Naive thymus-derived CD4-positive, alpha-beta T cell (primary cell): ENCODE results near the gene ZBTB34. TPM values are rescaled to one million over a fixed set of nuclear protein-coding genes. Genes with fewer than 3 reads are reported as not detected.

Source experiments
- ATAC-seq: fragments of 150-1000 bp; cut with Tn5 transposase; 2 replicates; pipeline ENCODE4 v1.10.0; 2021; ENCODE audit warnings: mild to moderate bottlenecking, moderate library complexity
- CTCF ChIA-PET: fragments of 350-600 bp; sonication (Branson Sonifier 250); formaldehyde crosslinking; loops from one replicate; lab custom pipeline; 2021; ENCODE audit warnings: antibody characterized with exemption; lab: Charles Lee
- POLR2A ChIA-PET: fragments of 350-600 bp; sonication (Branson Sonifier 250); formaldehyde crosslinking; loops from one replicate; lab custom pipeline; 2021; ENCODE audit warnings: antibody characterized with exemption, inconsistent platforms; lab: Charles Lee
- DNase-seq, 9 donors: peaks; one replicate each; pipeline versions ENCODE4 v3.0.0 to v3.0.0-alpha.2; 2020 to 2022; ENCODE audit warnings: mixed read lengths in 1 of 9
- H3K27ac ChIP-seq: one replicate; pipeline ENCODE4 v1.7.0; 2013; ENCODE audit warnings: mild to moderate bottlenecking, low read depth, low read length, moderate library complexity
- H3K27me3 ChIP-seq, 2 donors: one replicate each; pipeline ENCODE4 v1.7.0; 2013; ENCODE audit warnings: low read length in 2 of 2, mild to moderate bottlenecking in 2 of 2, moderate library complexity in 2 of 2; ENCODE audit not compliant: control insufficient read depth in 2 of 2, insufficient read depth in 2 of 2
- H3K36me3 ChIP-seq, 3 experiments: 1 replicate in 2 of 3; 2 replicates in 1 of 3; pipeline ENCODE4 v1.7.0; 2013; ENCODE audit warnings: low read length in 3 of 3, mild to moderate bottlenecking in 3 of 3, moderate library complexity in 1 of 3; ENCODE audit not compliant: insufficient read depth in 3 of 3, control insufficient read depth in 2 of 3
- H3K4me1 ChIP-seq, 2 donors: one replicate each; pipeline ENCODE4 v1.7.0; 2013; ENCODE audit warnings: low read length in 2 of 2, mild to moderate bottlenecking in 2 of 2, moderate library complexity in 1 of 2; ENCODE audit not compliant: control insufficient read depth in 2 of 2, insufficient read depth in 2 of 2
- H3K4me3 ChIP-seq: 2 replicates; pipeline ENCODE4 v1.7.0; 2013; ENCODE audit warnings: mild to moderate bottlenecking, low read length
- H3K9me3 ChIP-seq, 3 experiments: 1 replicate in 2 of 3; 2 replicates in 1 of 3; pipeline ENCODE4 v1.7.0; 2013; ENCODE audit warnings: low read length in 3 of 3; ENCODE audit not compliant: control insufficient read depth in 2 of 3
- H3K27ac Mint-ChIP-seq, 9 donors: one replicate each; pipeline ENCODE4 v1.8.0; 2020 to 2022; ENCODE audit warnings: mixed read lengths in 9 of 9, mild to moderate bottlenecking in 8 of 9, moderate library complexity in 5 of 9, inconsistent platforms in 2 of 9
- H3K27me3 Mint-ChIP-seq, 5 donors: one replicate each; pipeline ENCODE4 v1.8.0; 2021 to 2022; ENCODE audit warnings: mixed read lengths in 5 of 5, mild to moderate bottlenecking in 1 of 5
- H3K36me3 Mint-ChIP-seq, 5 donors: one replicate each; pipeline ENCODE4 v1.8.0; 2020 to 2022; ENCODE audit warnings: mixed read lengths in 5 of 5, mild to moderate bottlenecking in 3 of 5, inconsistent platforms in 1 of 5
- H3K4me1 Mint-ChIP-seq, 7 donors: one replicate each; pipeline ENCODE4 v1.8.0; 2020 to 2022; ENCODE audit warnings: mixed read lengths in 7 of 7, mild to moderate bottlenecking in 3 of 7, inconsistent platforms in 1 of 7
- H3K4me3 Mint-ChIP-seq, 10 donors: one replicate each; pipeline ENCODE4 v1.8.0; 2020 to 2022; ENCODE audit warnings: mild to moderate bottlenecking in 10 of 10, mixed read lengths in 10 of 10, moderate library complexity in 6 of 10, inconsistent platforms in 2 of 10
- H3K9me3 Mint-ChIP-seq, 11 donors: one replicate each; pipeline ENCODE4 v1.8.0; 2020 to 2022; ENCODE audit warnings: mixed read lengths in 11 of 11, mild to moderate bottlenecking in 4 of 11, inconsistent platforms in 1 of 11, moderate library complexity in 1 of 11
- intact Hi-C, 2 donors: fragments of 100-400 bp; cut with micrococcal nuclease; formaldehyde crosslinking; loops; one replicate each; pipeline ENCODE4 v1.15.1; 2023
- polyA plus RNA-seq, 2 donors: library from polyadenylated mRNA; unstranded; fragments of 300-500 nt; fragmentation: Illumina TruSeq; gene quantifications; one replicate each; pipeline ENCODE4 v1.2.3, GENCODE V29; 2021
- total RNA-seq, 6 experiments: library from RNA in 5 of 6; stranded (reverse) in 5 of 6; gene quantifications; 1 replicate in 5 of 6; 2 replicates in 1 of 6; pipeline ENCODE4 v1.2.3 and lab custom pipeline; 2021 to 2026

Gene ZBTB34
- total and polyA plus RNA-seq, 7 experiments from 2014 or later, result 0.73 to 9.4 (median 8.4) TPM

- no peak for DNase-seq
- Mint-ChIP-seq H3K9me3 (peaks cover 0 to 9% (median 3%) of the 10 kb centered on the region in 11 donors), H3K27me3 (peaks cover 5 to 17% (median 9%) of the 10 kb centered on the region in 5 donors), H3K36me3 (no peaks in the 10 kb centered on the region), H3K4me3 (no peak overlapping the region), H3K27ac (no peak overlapping the region), H3K4me1 (no peaks in the 10 kb centered on the region)
- Histone ChIP-seq H3K4me1 (no peaks in the 10 kb centered on the region), H3K9me3 (no peaks in the 10 kb centered on the region), H3K36me3 (no peaks in the 10 kb centered on the region), H3K4me3 (no peak overlapping the region), H3K27me3 (no peaks in the 10 kb centered on the region), H3K27ac (no peak overlapping the region)
- CTCF ChIA-PET, result no interaction called here
- POLR2A ChIA-PET, result no interaction called here
- no peak for ATAC-seq
- intact Hi-C loops, result no loop called here
Measured at GRCh38 chr9:126907058-126907457, 46.6 kb downstream of the ZBTB34 start.

GRCh38 chr9:126914458-126915280, 54.2 kb downstream of the ZBTB34 start, which contains the start of gene RALGPS1:
RALGPS1 (plus strand) TSS chr9:126914782; CDS start chr9:126962290, 47,508 bp downstream.
- Histone ChIP-seq H3K9me3 (no peaks in the 10 kb centered on the region), H3K27me3 (no peaks in the 10 kb centered on the region), H3K36me3 (no peaks in the 10 kb centered on the region), H3K27ac (peak within 1 kb of the TSS; percentile 13), H3K4me1 (no peaks in the 10 kb centered on the region), H3K4me3 (peak within 1 kb of the TSS; percentile 47)
- POLR2A ChIA-PET, result interaction anchor here (0.6 kb wide), 1 partner anchor 923 kb away, joined by 3 read pairs; no protein-coding TSS in a partner anchor
- Mint-ChIP-seq H3K27ac (peak within 1 kb of the TSS in 6 of 9 donors; percentile 14 to 89 (median 75)), H3K36me3 (no peaks in the 10 kb centered on the region), H3K4me1 (peaks cover 5 to 13% (median 7%) of the 10 kb centered on the region in 7 donors), H3K4me3 (peak within 1 kb of the TSS; percentile 73 to 90 (median 82)), H3K27me3 (peaks cover 0 to 36% (median 0%) of the 10 kb centered on the region in 5 donors), H3K9me3 (peaks cover 0 to 11% (median 4%) of the 10 kb centered on the region in 11 donors)
- ATAC-seq (peak; percentile 98), DNase-seq (peak; percentile 68 to 88 (median 81))
- CTCF ChIA-PET, result interaction anchor here (1.1 kb wide), 1 partner anchor 49 kb away, joined by 4 read pairs; no protein-coding TSS in a partner anchor
- intact Hi-C loops, result loop anchor here (1.0 to 10.0 kb wide), 7 partner anchors 53 to 1170 kb away; partner anchors contain the start of genes PBX3 (in 1 of the 2), ZBTB34 (in 1 of the 2) and ZNF79 (in 1 of the 2)

GRCh38 chr9:126915281-126915816, 54.9 kb downstream of the ZBTB34 start:
- H3K27me3 Mint-ChIP-seq, result peaks cover 0 to 39% (median 0%) of the 10 kb centered on the region in 5 donors
- ChIA-PET CTCF (no interaction called here), POLR2A (no interaction called here)
- peaks cover 5 to 13% (median 7%) of the 10 kb centered on the region in 7 donors for H3K4me1 Mint-ChIP-seq
- ATAC-seq, result peak; percentile 30
- intact Hi-C loops, result loop anchor here (2.0 to 10.0 kb wide), 2 partner anchors 55 to 1171 kb away; partner anchors contain the start of genes PBX3 (in 1 of the 2) and ZBTB34 (in 1 of the 2)
- H3K36me3 ChIP-seq, result no peaks in the 10 kb centered on the region
- peaks cover 0 to 11% (median 4%) of the 10 kb centered on the region in 11 donors for H3K9me3 Mint-ChIP-seq
- no peaks in the 10 kb centered on the region for H3K9me3 ChIP-seq
- peak overlapping the region in 6 of 9 donors; percentile 14 to 89 (median 55) for H3K27ac Mint-ChIP-seq
- no peaks in the 10 kb centered on the region for H3K4me1 ChIP-seq
- peak overlapping the region; percentile 13 for H3K27ac ChIP-seq
- H3K36me3 Mint-ChIP-seq, result peaks cover 0 to 3% (median 0%) of the 10 kb centered on the region in 5 donors
- peak overlapping the region; percentile 41 for H3K4me3 ChIP-seq
- no peaks in the 10 kb centered on the region for H3K27me3 ChIP-seq
- H3K4me3 Mint-ChIP-seq, result peak overlapping the region; percentile 62 to 90 (median 79)
- DNase-seq, result peak in 7 of 9 donors; percentile 12 to 54 (median 23)

GRCh38 chr9:126915846-126916543, 55.6 kb downstream of the ZBTB34 start:
- no peak for DNase-seq
- ATAC-seq, result no peak
- H3K9me3 ChIP-seq, result no peaks in the 10 kb centered on the region
- no peaks in the 10 kb centered on the region for H3K36me3 ChIP-seq
- H3K4me1 Mint-ChIP-seq, result peaks cover 5 to 13% (median 7%) of the 10 kb centered on the region in 7 donors
- H3K4me3 Mint-ChIP-seq, result peak overlapping the region; percentile 62 to 90 (median 79)
- H3K27ac ChIP-seq, result no peak overlapping the region
- H3K9me3 Mint-ChIP-seq, result peaks cover 0 to 10% (median 4%) of the 10 kb centered on the region in 11 donors
- peaks cover 0 to 5% (median 0%) of the 10 kb centered on the region in 5 donors for H3K36me3 Mint-ChIP-seq
- H3K27me3 Mint-ChIP-seq, result peaks cover 0 to 39% (median 0%) of the 10 kb centered on the region in 5 donors
- H3K4me1 ChIP-seq, result no peaks in the 10 kb centered on the region
- CTCF ChIA-PET, result no interaction called here
- no peaks in the 10 kb centered on the region for H3K27me3 ChIP-seq
- POLR2A ChIA-PET, result no interaction called here
- intact Hi-C loops, result loop anchor here (2.0 to 10.0 kb wide), 2 partner anchors 55 to 1171 kb away; partner anchors contain the start of genes PBX3 (in 1 of the 2) and ZBTB34 (in 1 of the 2)
- peak overlapping the region; percentile 41 for H3K4me3 ChIP-seq
- H3K27ac Mint-ChIP-seq, result peak overlapping the region in 6 of 9 donors; percentile 14 to 89 (median 55)

GRCh38 chr9:126916909-126917308, 56.5 kb downstream of the ZBTB34 start:
- DNase-seq (no peak), ATAC-seq (no peak)
- ChIA-PET CTCF (no interaction called here), POLR2A (no interaction called here)
- Histone ChIP-seq H3K36me3 (no peaks in the 10 kb centered on the region), H3K27ac (no peak overlapping the region), H3K9me3 (no peaks in the 10 kb centered on the region), H3K4me1 (no peaks in the 10 kb centered on the region), H3K4me3 (no peak overlapping the region), H3K27me3 (no peaks in the 10 kb centered on the region)
- Mint-ChIP-seq H3K27ac (no peak overlapping the region), H3K27me3 (peaks cover 0 to 38% (median 0%) of the 10 kb centered on the region in 5 donors), H3K4me3 (peak overlapping the region in 3 of 10 donors; percentile 21 to 39 (median 21)), H3K9me3 (peaks cover 0 to 5% (median 3%) of the 10 kb centered on the region in 11 donors), H3K36me3 (peaks cover 0 to 8% (median 0%) of the 10 kb centered on the region in 5 donors), H3K4me1 (peaks cover 5 to 13% (median 7%) of the 10 kb centered on the region in 7 donors)
- intact Hi-C loops, result loop anchor here in 1 of 2 donors (10.0 kb wide), 1 partner anchor 1172 kb away; the partner anchor contains the start of gene PBX3

GRCh38 chr9:126919193-126919592, 58.8 kb downstream of the ZBTB34 start:
- CTCF ChIA-PET, result no interaction called here
- Mint-ChIP-seq H3K4me1 (peaks cover 5 to 9% (median 7%) of the 10 kb centered on the region in 7 donors), H3K27me3 (peaks cover 0 to 24% (median 0%) of the 10 kb centered on the region in 5 donors), H3K36me3 (peaks cover 0 to 8% (median 0%) of the 10 kb centered on the region in 5 donors), H3K9me3 (no peaks in the 10 kb centered on the region), H3K4me3 (no peak overlapping the region), H3K27ac (no peak overlapping the region)
- DNase-seq (no peak), ATAC-seq (no peak)
- no peaks in the 10 kb centered on the region for H3K9me3 ChIP-seq
- no peak overlapping the region for H3K4me3 ChIP-seq
- no peak overlapping the region for H3K27ac ChIP-seq
- no peaks in the 10 kb centered on the region for H3K27me3 ChIP-seq
- intact Hi-C loops, result loop anchor here in 1 of 2 donors (10.0 kb wide), 1 partner anchor 1174 kb away; the partner anchor contains the start of gene PBX3
- POLR2A ChIA-PET, result no interaction called here
- H3K36me3 ChIP-seq, result no peaks in the 10 kb centered on the region
- H3K4me1 ChIP-seq, result no peaks in the 10 kb centered on the region
